Smooth muscle cell of the brain vasculature (primary cell): Measurements from ENCODE around the gene EMSY.
A peak's percentile ranks its signal among the peaks of the same experiment; 100 is the strongest.

ENCODE experiments used
- DNase-seq: peaks from one replicate; pipeline ENCODE4 v3.0.0-alpha.2; 2012; ENCODE audit warnings: low read depth, low spot score

Gene EMSY

GRCh38 chr11:76515494-76515893, 70.7 kb downstream of the EMSY start:
- DNase-seq = no peak

- peak; percentile 58 for DNase-seq
These were observed 78.3 kb downstream of the EMSY start for GRCh38 chr11:76523147-76523546.

GRCh38 chr11:76523786-76524436, 79.1 kb downstream of the EMSY start:
- DNase-seq = no peak

- DNase-seq = no peak
These were observed 79.6 kb downstream of the EMSY start for GRCh38 chr11:76524461-76524860.

GRCh38 chr11:76524919-76525318, 80.1 kb downstream of the EMSY start:
- no peak for DNase-seq

GRCh38 chr11:76526878-76527277, 82.1 kb downstream of the EMSY start:
- DNase-seq = no peak

GRCh38 chr11:76542436-76542835, 97.6 kb downstream of the EMSY start:
- no peak for DNase-seq

GRCh38 chr11:76543006-76543703, 98.3 kb downstream of the EMSY start:
- no peak for DNase-seq

- DNase-seq = no peak
These were observed 106.0 kb downstream of the EMSY start for GRCh38 chr11:76550781-76551180.

- no peak for DNase-seq
These were observed 106.6 kb downstream of the EMSY start for GRCh38 chr11:76551400-76551799.

GRCh38 chr11:76552987-76553386, 108.2 kb downstream of the EMSY start:
- DNase-seq = no peak

GRCh38 chr11:76553554-76554476, 109.0 kb downstream of the EMSY start:
- DNase-seq = no peak

- DNase-seq = no peak
These were observed 109.9 kb downstream of the EMSY start for GRCh38 chr11:76554767-76555166.

GRCh38 chr11:76557466-76557865, 112.6 kb downstream of the EMSY start:
- no peak for DNase-seq

- no peak for DNase-seq
These were observed 113.7 kb downstream of the EMSY start for GRCh38 chr11:76558473-76558872.

- DNase-seq = no peak
These were observed 114.1 kb downstream of the EMSY start for GRCh38 chr11:76558891-76559290.

- no peak for DNase-seq
These were observed 114.5 kb downstream of the EMSY start for GRCh38 chr11:76559346-76559745.

GRCh38 chr11:76560219-76560618, 115.4 kb downstream of the EMSY start:
- no peak for DNase-seq

GRCh38 chr11:76561245-76561644, 116.4 kb downstream of the EMSY start:
- DNase-seq = no peak

- DNase-seq = no peak
These were observed 117.7 kb downstream of the EMSY start for GRCh38 chr11:76562541-76562940.

- no peak for DNase-seq
These were observed 119.5 kb downstream of the EMSY start for GRCh38 chr11:76564364-76564763.

GRCh38 chr11:76566811-76567210, 122.0 kb downstream of the EMSY start:
- DNase-seq = no peak
